GM23338 (cell line): Measurements from ENCODE around the gene MYT1.

Experiments
- CREB1 ChIP-seq: fragments of 250-450 bp; sonication (Bioruptor Pico); IDR thresholded peaks from 2 replicates; pipeline ENCODE4 v1.5.0; 2020; ENCODE audit warnings: low read depth, mild to moderate bottlenecking, moderate library complexity
- CTCF ChIP-seq, 2 experiments: fragments of 200-600 bp in 1 of 2; sonication (generic) in 1 of 2; conservative IDR thresholded peaks; 2 replicates each; pipeline versions ENCODE4 v1.5.1 to v1.6.1; 2016 to 2017; ENCODE audit warnings: antibody characterized with exemption in 2 of 2, low read depth in 2 of 2, mild to moderate bottlenecking in 2 of 2, moderate library complexity in 1 of 2
- EZH2 ChIP-seq: fragments of 200-600 bp; sonication (generic); IDR thresholded peaks from one replicate; pipeline ENCODE4 v1.8.0; 2017; ENCODE audit warnings: antibody characterized with exemption, mild to moderate bottlenecking, low read depth; ENCODE audit not compliant: unreplicated experiment
- JUNB ChIP-seq: IDR thresholded peaks from one replicate; pipeline ENCODE4 v1.6.1; 2016; ENCODE audit warnings: antibody characterized with exemption; ENCODE audit not compliant: unreplicated experiment
- POLR2AphosphoS5 ChIP-seq: IDR thresholded peaks from 2 replicates; pipeline ENCODE4 v1.6.1; 2016; ENCODE audit warnings: antibody characterized with exemption, low read depth

GRCh38 chr20:64217539-64218221, 53.4 kb downstream of the MYT1 start:
- TF ChIP-seq CTCF (conservative IDR thresholded peaks at IDR 0.05; ENCODE audit: low read depth in 2 of 2) (no peak), EZH2 (no peak), POLR2AphosphoS5 (no peak), CREB1 (CRISPR knock-in tag) (no peak), JUNB (no peak)
